ENCODE measurements around the gene LDHAL6A. TPM values are rescaled to one million over a fixed set of nuclear protein-coding genes. Genes with fewer than 3 reads are reported as not detected.

The LDHAL6A gene
- total and polyA plus RNA-seq, 7 donors, result 0.04 TPM; not detected in 6

GRCh38 chr11:18523084-18523483 lies 67.4 kb downstream of the LDHAL6A start:
- peaks cover 0 to 27% (median 22%) of the 10 kb centered on the region in 4 donors for H3K4me1 ChIP-seq
- intact Hi-C loops (cut with DNase I), result no loop called here
- no peak for DNase-seq
- no peak overlapping the region for H3K4me3 ChIP-seq
- no peaks in the 10 kb centered on the region for H3K9me3 ChIP-seq
- H3K27ac ChIP-seq, result no peak overlapping the region
- H3K36me3 ChIP-seq, result peaks cover 0 to 7% (median 2%) of the 10 kb centered on the region in 4 donors
- TF ChIP-seq POLR2A (IDR thresholded peaks at IDR 0.05) (no peak), POLR2AphosphoS5 (IDR thresholded peaks at IDR 0.05) (no peak), EP300 (IDR thresholded peaks at IDR 0.05) (no peak), CTCF (IDR thresholded peaks at IDR 0.05) (no peak)
- no peaks in the 10 kb centered on the region for H3K27me3 ChIP-seq
- WGBS, 2 donors, result 44 to 78% methylated on average over 3 of the region's 3 CpGs

GRCh38 chr11:18524248-18524647 lies 68.6 kb downstream of the LDHAL6A start:
- no peak overlapping the region for H3K27ac ChIP-seq
- H3K4me1 ChIP-seq, result peaks cover 0 to 27% (median 22%) of the 10 kb centered on the region in 4 donors
- no peaks in the 10 kb centered on the region for H3K9me3 ChIP-seq
- no peak overlapping the region for H3K4me3 ChIP-seq
- H3K27me3 ChIP-seq, result no peaks in the 10 kb centered on the region
- TF ChIP-seq EP300 (IDR thresholded peaks at IDR 0.05), result no peak
- no peak for TF ChIP-seq CTCF (IDR thresholded peaks at IDR 0.05)
- no peak for TF ChIP-seq POLR2AphosphoS5 (IDR thresholded peaks at IDR 0.05)
- TF ChIP-seq POLR2A (IDR thresholded peaks at IDR 0.05), result no peak
- intact Hi-C loops (cut with DNase I), result no loop called here
- WGBS, 2 donors, result 72 to 85% methylated on average over 1 of the region's 1 CpG
- H3K36me3 ChIP-seq, result no peaks in the 10 kb centered on the region
- DNase-seq, result no peak

GRCh38 chr11:18526130-18526520 lies 70.5 kb downstream of the LDHAL6A start:
- Histone ChIP-seq H3K9me3 (no peaks in the 10 kb centered on the region), H3K4me3 (peak overlapping the region; percentile 82 to 95 (median 90)), H3K27me3 (no peaks in the 10 kb centered on the region), H3K36me3 (peaks cover 0 to 5% (median under 1%) of the 10 kb centered on the region in 4 donors), H3K4me1 (peaks cover 0 to 27% (median 22%) of the 10 kb centered on the region in 4 donors), H3K27ac (peak overlapping the region; percentile 88 to 95 (median 92))
- TF ChIP-seq POLR2AphosphoS5 (IDR thresholded peaks at IDR 0.05) (no peak), EP300 (IDR thresholded peaks at IDR 0.05) (no peak), CTCF (IDR thresholded peaks at IDR 0.05) (no peak), POLR2A (IDR thresholded peaks at IDR 0.05) (no peak)
- no peak for DNase-seq
- intact Hi-C loops (cut with DNase I), result loop anchor here (1.0 to 5.0 kb wide), 5 partner anchors 106 to 1174 kb away; partner anchors contain the start of genes NCR3LG1 and SPTY2D1
- 1% methylated on average over 8 of the region's 8 CpGs for WGBS, 2 donors

GRCh38 chr11:18526521-18527296 lies 71.1 kb downstream of the LDHAL6A start, which contains the start of gene TSG101:
Gene TSG101 (minus strand): TSS chr11:18526942. CDS start chr11:18526816, 126 bp downstream.
- 0% methylated on average over 57 of the region's 57 CpGs for WGBS, 2 donors
- intact Hi-C loops (cut with DNase I), result loop anchor here (1.0 to 5.0 kb wide), 5 partner anchors 106 to 1174 kb away; partner anchors contain the start of genes NCR3LG1 and SPTY2D1
- Histone ChIP-seq H3K4me1 (peaks cover 0 to 27% (median 22%) of the 10 kb centered on the region in 4 donors), H3K27me3 (no peaks in the 10 kb centered on the region), H3K36me3 (peaks cover 0 to 9% (median 3%) of the 10 kb centered on the region in 4 donors), H3K9me3 (no peaks in the 10 kb centered on the region), H3K27ac (peak within 1 kb of the TSS; percentile 88 to 95 (median 92)), H3K4me3 (peak within 1 kb of the TSS; percentile 82 to 95 (median 90))
- DNase-seq, result peak; percentile 95
- TF ChIP-seq EP300 (IDR thresholded peaks at IDR 0.05) (peak in 1 of 4 donors; percentile 14), CTCF (IDR thresholded peaks at IDR 0.05) (no peak), POLR2AphosphoS5 (IDR thresholded peaks at IDR 0.05) (peak; percentile 93 to 99 (median 96)), POLR2A (IDR thresholded peaks at IDR 0.05) (peak; percentile 91 to 93)

Data from sigmoid colon (tissue), 7 donors.